ENCODE results near the gene GPC6.
"Not testable (repeated sequence)": the region's sequence is repeated elsewhere in the genome, so short reads cannot be mapped to it uniquely, and the experiment has no call there.

The GPC6 gene

DNA sequence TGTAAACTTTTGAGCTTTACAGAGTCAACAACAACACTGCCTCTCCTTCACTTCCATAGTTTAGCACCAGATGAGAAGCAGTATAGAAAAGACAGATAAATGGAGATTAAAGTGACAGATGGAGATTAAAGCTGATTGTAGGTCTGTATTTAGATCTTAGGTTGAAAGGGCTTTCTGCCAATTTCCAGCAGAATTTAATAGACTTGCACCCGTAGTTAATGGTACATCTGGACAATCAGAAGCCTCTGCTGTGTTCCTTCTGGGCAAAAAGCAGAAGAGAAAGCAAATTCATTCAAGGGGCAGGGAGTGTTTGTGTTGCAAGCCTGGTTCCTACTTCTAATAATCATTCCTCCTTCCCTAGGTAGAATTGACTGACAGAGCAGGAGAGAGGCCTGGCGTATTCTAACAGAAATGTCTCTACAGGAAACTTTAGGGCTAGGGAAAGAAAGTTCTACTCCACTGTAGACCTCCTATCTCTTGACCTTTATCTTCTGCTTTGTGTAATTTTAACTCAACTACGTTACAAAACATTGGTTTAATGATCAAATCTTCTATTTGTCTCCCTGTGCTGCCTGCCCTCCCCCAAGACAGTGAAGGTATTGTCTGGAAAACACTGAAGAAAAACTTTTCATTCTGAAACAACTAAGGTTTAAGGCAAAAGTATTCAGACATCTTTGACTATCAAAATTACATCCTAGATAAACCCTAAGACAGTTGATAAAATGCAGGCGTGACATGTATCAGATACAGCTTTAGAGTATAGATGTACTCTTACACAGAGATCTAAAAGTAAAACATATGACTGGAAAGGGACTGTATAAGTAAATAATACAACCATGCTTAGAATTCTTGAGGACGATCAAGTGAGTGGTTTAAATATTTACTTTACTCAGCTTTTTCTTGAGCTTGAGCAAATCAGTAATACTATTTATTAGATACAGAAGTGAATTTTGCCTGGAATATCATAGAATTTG, 44.4 kb downstream of the GPC6 start:
- peak; percentile 25 for DNase-seq

DNA sequence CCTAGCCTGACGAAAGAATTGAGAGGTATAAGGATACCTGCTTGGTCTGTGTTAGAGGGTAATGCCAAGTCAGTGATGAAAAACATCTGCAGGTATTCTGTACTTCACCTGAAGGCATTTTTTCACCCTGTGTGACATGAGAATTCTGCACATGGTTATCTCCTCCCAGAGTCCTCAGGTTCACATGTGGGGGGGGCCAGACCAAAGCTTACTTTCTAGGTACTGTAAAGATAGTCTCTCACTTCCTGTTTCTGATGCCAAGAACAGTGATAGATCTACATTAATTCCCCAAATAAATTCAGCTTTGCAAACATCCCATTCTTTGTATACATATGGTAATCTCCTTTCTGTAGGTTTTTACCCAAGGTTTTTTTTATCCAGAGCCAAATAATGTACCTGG, 53.4 kb downstream of the GPC6 start:
- peak; percentile 48 for DNase-seq

- DNase-seq = no peak
These were observed 54.1 kb downstream of the GPC6 start for GRCh38 chr13:93280688-93281087.

DNA sequence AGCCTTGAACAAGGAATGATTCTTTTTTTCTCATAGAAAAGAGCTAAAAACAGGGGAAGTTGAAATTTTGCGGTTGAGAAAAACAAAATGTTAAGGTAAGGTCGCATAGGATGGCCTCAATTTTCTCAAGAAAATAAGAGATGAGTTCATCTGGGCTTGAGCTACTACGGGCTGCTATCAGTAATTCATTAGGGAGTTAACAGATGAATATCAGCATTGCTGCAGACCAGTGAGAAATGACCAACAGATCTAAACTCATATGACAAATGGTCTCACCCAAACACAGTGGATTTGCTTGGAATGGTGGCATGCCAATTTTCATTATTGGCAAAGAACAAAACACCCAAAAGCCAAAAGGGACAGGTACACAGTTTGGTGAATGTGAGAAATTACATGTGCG, 56.6 kb downstream of the GPC6 start:
- DNase-seq = no peak

DNA sequence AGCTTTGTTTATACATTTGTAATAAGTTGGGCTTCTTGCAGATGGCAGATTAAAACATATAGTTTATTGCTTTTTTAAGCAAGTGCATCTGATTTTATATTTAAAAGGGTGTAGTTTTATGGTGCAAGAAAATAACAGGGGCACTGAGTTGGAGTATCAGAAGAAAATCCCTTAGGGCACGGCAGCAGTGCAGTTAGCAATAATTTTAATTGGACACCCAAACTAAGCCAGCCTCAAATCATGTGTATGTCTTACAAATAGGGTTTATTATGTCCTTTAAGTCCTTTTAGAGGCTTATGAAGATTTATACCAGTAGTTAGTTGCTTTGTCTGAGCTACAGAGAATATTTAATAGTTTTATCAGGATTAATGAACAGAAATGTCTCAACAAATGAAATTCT, 57.5 kb downstream of the GPC6 start:
- no peak for DNase-seq

DNA sequence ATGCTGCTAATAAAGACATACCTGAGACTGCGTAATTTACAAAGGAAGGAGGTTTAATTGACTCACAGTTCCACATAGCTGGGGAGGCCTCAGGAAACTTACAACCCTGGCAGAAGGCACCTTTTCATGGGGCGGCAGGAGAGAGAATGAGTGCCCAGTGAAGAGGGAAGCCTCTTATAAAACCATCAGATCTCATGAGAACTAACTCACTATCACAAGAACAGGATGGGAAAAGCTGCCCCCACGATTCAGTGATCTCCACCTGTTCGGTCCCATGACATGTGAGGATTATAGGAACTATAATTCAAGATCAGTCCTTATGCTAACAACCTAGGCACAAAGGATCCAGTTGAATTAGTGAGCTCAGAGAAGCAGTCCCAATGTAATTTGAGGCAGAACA, 59.4 kb downstream of the GPC6 start:
- DNase-seq = no peak

GRCh38 chr13:93289053-93289452, 62.4 kb downstream of the GPC6 start:
- DNase-seq = no peak

DNA sequence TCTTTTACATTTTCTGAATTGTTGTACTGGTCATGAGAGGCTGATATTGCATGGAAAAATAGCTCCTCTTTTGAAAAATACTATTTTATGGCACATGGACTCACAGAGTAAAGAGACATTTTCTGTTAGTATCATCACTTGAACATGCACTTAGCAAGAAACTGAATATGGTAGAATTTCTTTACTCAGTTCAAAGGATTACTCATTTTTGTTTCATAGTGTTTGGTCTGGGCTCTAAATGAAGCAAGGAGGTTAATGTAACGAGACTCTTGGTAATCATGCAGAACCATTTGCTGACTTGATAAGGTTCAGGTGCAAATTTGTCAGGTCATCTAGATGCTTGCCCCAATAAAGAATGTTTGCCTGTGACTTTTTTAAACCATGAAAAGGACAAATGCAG, 63.2 kb downstream of the GPC6 start:
- no peak for DNase-seq

- DNase-seq = peak; percentile 83
These were observed 63.9 kb downstream of the GPC6 start for GRCh38 chr13:93290503-93290902.

DNA sequence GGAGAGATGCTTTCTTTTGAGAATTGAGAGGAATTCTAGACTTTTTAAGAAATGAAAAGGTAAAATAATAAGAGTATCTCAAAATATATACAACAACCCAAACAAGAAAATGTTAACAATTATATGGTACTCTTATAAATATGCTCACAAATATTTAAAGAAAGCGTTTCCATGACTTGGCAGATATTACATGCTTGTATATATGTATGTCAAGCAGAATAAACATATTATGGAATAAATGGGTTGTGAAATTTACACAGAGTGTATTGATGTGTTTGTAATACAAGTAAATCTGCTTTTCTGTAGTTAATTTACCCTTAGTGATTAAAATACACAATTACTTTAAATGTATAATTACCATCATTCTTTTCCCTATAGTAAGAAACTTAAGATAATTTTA, 65.8 kb downstream of the GPC6 start:
- no peak for DNase-seq

DNA sequence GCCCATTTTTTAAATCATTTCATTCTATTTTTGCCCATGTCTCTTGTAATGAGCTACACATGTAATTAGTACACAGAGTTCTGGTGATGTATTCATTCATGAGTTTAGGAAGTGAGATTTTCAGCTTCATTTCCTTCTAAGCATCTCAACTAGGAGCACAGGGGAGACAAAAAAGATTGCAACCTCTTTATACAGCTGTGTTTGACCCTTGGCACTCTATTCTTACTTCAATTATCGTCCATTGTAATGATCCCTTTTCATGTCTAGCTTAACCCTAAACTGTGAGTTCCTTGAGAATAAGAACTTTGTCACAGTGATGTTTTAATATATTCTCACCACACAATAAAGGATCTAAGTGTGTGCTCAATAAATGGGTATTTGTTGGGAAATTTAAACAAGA, 67.1 kb downstream of the GPC6 start:
- no peak for DNase-seq

- DNase-seq = no peak
These were observed 70.0 kb downstream of the GPC6 start for GRCh38 chr13:93296584-93296983.

DNA sequence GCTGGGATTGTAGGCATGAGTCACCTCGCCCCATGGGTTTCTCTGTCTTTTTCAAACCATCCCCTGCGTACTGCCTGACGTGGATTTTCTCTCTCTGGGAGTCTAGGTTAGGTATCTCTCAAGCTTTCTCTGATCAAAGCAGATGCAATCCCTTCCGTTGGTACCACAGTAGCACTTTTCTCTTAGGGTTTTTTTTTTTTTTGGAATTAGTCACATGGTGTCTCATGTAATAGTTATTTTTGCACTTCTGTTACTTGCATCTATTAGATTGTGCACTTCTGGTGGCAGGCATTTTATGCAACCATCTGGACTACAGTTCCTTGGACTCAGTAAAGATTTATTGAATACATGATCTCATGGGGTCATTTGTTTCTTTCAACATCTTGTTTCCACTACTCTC, 72.1 kb downstream of the GPC6 start:
- no peak for DNase-seq

DNA sequence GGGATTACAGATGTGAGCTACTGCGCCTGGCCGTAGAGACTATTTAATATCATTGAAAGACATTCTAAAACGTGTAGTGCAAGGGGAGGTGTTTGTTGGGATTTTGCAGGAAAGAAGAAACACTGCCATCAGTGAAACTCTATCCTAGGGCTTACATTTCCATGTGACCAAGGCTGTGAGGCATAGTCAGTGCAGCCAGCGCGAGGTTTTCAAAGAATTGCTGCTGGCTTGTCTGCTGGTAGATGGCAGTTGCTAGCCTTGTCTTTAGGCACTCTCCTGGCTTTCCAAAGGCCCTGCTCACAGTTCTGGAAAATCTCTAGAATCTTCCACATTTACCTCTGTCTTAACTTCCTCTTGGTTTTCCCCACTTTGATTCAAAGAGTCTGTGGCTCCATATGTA, 77.5 kb downstream of the GPC6 start:
- no peak for DNase-seq

- no peak for DNase-seq
These were observed 78.4 kb downstream of the GPC6 start for GRCh38 chr13:93304868-93305613.

DNA sequence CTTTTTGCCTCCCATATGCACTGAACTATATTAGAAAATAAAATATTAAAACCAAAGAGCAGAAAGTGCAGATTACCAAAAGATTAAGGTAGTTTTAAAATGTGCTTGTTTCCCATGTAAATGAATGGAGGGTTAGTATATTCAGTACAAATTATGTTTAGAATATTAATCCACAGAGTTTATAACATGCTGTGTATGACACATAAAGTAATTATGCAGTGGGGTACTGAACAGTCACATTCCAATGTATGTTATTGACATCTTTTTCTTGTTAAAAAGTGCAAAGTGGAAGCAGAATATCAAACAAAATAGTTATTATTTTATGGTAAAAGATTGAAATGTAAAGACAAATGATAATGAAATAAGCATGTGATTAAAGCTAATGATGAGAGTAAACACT, 79.3 kb downstream of the GPC6 start:
- DNase-seq = no peak

GRCh38 chr13:93307136-93307535, 80.5 kb downstream of the GPC6 start:
- DNase-seq = no peak

- no peak for DNase-seq
These were observed 81.0 kb downstream of the GPC6 start for GRCh38 chr13:93307651-93308050.

DNA sequence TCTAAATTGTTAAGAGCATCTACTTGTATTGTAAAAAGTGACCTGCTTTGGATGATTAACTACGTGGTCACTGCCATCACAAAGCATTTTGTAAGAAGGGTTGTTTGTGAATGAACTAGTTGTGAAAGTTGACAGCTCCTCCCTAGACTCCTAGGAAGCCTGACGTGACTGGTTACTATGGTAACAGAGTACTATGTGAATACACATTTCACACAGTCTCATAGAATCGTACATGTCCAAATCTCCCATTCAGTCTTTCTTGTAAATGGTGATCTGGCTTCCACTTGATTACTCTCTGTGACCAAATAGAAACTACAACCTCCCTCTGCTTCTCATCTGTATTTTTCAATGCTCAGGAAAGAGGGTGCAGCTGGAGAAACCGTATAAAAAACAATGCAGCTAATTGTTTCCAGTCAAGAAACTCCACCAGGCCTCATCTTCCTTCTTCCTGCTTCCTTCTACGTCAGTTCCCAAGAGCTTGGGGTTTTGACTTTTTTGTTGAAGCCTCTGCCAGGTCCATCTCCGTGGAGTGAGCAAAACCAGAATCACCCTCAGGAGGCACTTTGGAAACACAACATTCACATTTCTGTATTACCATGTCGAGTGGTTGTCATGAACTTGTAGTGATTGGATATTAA, 83.4 kb downstream of the GPC6 start:
- DNase-seq = no peak

- no peak for DNase-seq
These were observed 90.2 kb downstream of the GPC6 start for GRCh38 chr13:93316841-93317240.

- peak; percentile 42 for DNase-seq
These were observed 92.1 kb downstream of the GPC6 start for GRCh38 chr13:93318534-93319254.

DNA sequence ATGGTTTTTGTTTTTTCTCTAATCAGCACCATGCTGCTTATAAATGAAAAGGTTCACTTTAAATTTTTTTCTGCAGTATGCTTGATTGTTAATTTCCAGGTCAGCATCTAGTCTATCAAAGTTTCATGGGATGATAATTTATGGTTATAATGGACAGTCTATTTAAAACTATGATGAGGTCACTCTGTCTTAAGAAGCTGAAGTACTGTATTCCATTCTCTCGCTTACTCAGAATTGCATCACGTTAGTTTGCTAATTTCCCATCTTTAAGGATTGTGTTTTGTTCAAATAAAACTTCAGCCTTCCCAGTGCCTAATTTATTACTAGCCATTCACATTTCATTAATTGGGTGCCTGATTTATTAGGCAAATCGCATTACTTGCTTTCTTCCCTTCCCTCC, 94.3 kb downstream of the GPC6 start:
- peak; percentile 42 for DNase-seq

DNA sequence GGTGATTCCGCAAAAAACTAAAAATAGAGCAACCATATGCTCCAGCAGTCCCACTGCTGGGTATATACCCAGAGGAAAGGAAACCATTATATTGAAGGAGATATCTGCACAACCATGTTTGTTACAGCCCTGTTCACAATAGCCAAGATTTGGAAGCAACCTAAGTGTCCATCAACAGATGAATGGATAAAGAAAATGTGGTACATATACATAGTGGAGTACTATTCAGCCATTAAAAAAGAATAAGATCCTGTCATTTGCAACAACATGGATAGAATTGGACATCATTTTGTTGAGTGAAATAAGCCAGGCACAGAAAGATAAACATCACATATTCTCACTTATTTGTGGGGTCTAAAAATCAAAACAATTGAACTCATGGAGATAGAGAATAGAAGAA, 97.3 kb downstream of the GPC6 start:
- DNase-seq = not testable (repeated sequence)
